Choroid plexus epithelial cell (primary cell): ENCODE data around the gene IRS1.

Experiments used
- DNase-seq: peaks from one replicate; pipeline ENCODE4 v3.0.0-alpha.2; 2010; ENCODE audit warnings: low read depth
- H3K4me3 ChIP-seq: 2 replicates; pipeline ENCODE4 v1.5.1; 2011; ENCODE audit warnings: low read depth, mild to moderate bottlenecking, control low read depth, low read length, moderate library complexity
- TF ChIP-seq, protein P1 (sequence below): conservative IDR thresholded peaks from 2 replicates; pipeline ENCODE4 v1.5.1; 2011; ENCODE audit warnings: low read depth, mild to moderate bottlenecking, control low read depth, inconsistent platforms, low read length, moderate library complexity

The IRS1 gene

DNA sequence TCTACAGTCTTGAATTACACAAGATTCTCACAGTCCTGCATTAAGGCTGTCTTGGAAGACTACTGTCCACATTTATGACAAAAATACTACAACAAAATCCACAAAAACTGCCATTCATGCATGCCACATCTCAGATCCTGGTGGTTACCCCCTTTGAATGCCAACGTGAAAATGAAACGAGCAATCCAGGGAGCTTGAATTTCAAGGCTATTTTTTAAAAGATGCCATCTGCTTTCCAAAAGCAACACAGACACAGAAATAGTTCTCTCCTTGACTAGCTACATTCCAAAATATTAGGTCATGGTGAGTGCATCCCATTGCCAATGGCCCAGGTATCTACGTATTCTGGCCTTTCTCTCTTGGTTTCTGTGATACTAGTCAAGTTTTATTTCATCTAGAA is 36.3 kb downstream of the IRS1 start:
- TF ChIP-seq, protein P1, sequence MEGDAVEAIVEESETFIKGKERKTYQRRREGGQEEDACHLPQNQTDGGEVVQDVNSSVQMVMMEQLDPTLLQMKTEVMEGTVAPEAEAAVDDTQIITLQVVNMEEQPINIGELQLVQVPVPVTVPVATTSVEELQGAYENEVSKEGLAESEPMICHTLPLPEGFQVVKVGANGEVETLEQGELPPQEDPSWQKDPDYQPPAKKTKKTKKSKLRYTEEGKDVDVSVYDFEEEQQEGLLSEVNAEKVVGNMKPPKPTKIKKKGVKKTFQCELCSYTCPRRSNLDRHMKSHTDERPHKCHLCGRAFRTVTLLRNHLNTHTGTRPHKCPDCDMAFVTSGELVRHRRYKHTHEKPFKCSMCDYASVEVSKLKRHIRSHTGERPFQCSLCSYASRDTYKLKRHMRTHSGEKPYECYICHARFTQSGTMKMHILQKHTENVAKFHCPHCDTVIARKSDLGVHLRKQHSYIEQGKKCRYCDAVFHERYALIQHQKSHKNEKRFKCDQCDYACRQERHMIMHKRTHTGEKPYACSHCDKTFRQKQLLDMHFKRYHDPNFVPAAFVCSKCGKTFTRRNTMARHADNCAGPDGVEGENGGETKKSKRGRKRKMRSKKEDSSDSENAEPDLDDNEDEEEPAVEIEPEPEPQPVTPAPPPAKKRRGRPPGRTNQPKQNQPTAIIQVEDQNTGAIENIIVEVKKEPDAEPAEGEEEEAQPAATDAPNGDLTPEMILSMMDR, result no peak
- no peak overlapping the region for H3K4me3 ChIP-seq
- no peak for DNase-seq

DNA sequence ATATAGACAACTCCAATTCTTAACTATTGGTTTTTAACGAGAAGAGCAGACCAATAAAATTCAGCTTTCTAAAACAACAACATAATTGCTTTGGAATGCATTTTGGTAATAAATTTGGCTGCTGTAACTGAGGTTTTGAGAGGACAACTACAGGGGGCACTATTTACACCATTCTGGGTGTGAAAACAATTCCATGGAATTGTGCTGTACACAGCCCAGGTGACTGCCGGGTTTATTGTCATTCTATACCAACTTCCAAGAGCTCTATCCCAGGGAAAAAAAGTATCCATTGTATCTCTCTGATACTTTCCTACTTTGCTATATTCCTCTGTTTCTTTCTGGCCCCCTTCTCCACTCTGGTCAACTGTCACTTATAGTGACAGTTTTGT is 38.4 kb downstream of the IRS1 start:
- no peak overlapping the region for H3K4me3 ChIP-seq
- TF ChIP-seq, protein P1, result peak; percentile 21
- no peak for DNase-seq

DNA sequence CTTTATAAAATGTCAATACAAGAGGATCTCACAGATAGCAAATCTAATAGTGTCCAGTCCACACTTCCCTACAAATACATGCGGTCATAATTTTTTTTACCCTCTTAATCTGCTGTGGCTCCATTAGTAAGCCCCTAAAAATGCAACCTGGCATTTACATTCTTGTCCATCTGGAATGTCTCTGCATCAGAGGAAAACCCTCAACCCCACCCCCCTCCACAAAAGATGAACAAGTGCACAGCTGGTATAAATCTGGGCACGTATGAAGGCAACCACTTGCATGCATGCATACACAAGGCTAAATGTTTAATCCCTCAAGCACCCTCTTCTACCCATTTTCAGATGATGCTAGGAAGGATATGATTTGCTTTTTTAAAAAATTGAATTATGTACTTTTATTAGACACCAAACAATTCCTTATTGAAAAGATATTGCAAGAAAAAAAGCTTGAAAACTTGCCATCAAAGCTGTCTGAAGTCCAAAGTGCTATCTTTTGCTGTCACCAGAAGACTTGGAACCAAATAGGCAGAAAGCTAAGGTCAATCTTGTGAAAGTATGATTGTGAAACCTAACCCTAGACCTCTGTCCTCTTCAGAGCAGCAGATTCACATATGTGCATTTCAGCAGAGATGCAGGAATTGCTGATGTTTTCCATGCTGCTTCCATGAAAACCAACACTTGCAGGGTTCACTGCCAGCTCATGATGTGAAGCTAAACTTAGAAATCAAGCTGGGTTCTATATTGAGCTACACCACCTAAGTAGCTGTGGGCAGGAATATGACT is 39.0 kb downstream of the IRS1 start:
- peak; percentile 79 for DNase-seq

GRCh38 chr2:226759768-226760167 is 39.9 kb downstream of the IRS1 start:
- no peak overlapping the region for H3K4me3 ChIP-seq
- TF ChIP-seq, protein P1, result no peak
- no peak for DNase-seq

More for the DNA sequence above, 39.0 kb downstream of the IRS1 start:
- no peak overlapping the region for H3K4me3 ChIP-seq
- TF ChIP-seq, protein P1, result no peak

GRCh38 chr2:226758921-226759640 is 40.5 kb downstream of the IRS1 start:
- peak; percentile 89 for DNase-seq
- no peak overlapping the region for H3K4me3 ChIP-seq
- TF ChIP-seq, protein P1, result no peak

DNA sequence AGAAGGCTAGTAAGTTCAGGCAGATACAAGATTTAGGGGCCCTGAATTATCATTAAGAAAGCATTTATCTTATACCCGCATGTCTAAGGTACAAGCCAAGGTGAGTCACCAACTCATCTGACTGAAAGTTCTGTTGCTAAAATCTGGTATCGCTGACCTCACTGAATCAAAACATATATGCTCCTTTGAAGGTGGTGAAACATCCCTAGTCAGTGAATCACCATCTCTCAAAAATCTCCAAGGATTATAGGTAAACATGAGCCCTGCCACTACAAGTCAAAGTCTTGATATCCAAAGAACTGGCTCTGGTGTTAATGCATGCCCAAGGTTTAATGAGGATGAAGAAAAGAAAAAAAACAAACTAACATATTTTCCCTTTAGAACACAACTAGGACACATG is 43.5 kb downstream of the IRS1 start:
- no peak overlapping the region for H3K4me3 ChIP-seq
- TF ChIP-seq, protein P1, result no peak
- peak; percentile 85 for DNase-seq
